H9 (cell line): ENCODE measurements around the gene EID2. TPM values are rescaled to one million over a fixed set of nuclear protein-coding genes. Genes with fewer than 3 reads are reported as not detected.

Experiments
- DNase-seq: peaks from one replicate; pipeline ENCODE4 v3.0.0-alpha.2; 2017
- H2AFZ ChIP-seq: one replicate; pipeline ENCODE4 v1.6.1; 2013; ENCODE audit warnings: mild to moderate bottlenecking, low read length, control low read depth, moderate library complexity
- H2AK5ac ChIP-seq: 2 replicates; pipeline ENCODE4 v1.6.1; 2013; ENCODE audit warnings: low read length, control low read depth, mixed read lengths; ENCODE audit not compliant: insufficient read length
- H2BK120ac ChIP-seq: one replicate; pipeline ENCODE4 v1.6.1; 2013; ENCODE audit warnings: low read depth, mild to moderate bottlenecking, low read length, control low read depth, inconsistent platforms; ENCODE audit not compliant: poor library complexity, severe bottlenecking
- H2BK12ac ChIP-seq: 2 replicates; pipeline ENCODE4 v1.6.1; 2013; ENCODE audit warnings: low read length, control low read depth, mixed read lengths, low read depth; ENCODE audit not compliant: insufficient read length
- H2BK15ac ChIP-seq: 2 replicates; pipeline ENCODE4 v1.6.1; 2013; ENCODE audit warnings: low read depth, low read length, control low read depth
- H2BK20ac ChIP-seq: one replicate; pipeline ENCODE4 v1.6.1; 2013; ENCODE audit warnings: low read depth, mild to moderate bottlenecking, low read length, control low read depth, inconsistent platforms; ENCODE audit not compliant: poor library complexity, severe bottlenecking
- H2BK5ac ChIP-seq: 2 replicates; pipeline ENCODE4 v1.6.1; 2013; ENCODE audit warnings: low read length, control low read depth, mixed read lengths; ENCODE audit not compliant: insufficient read length
- H3K14ac ChIP-seq: 2 replicates; pipeline ENCODE4 v1.6.1; 2013; ENCODE audit warnings: low read length, control low read depth; ENCODE audit not compliant: insufficient read depth
- H3K18ac ChIP-seq: 2 replicates; pipeline ENCODE4 v1.6.1; 2013; ENCODE audit warnings: low read depth, mild to moderate bottlenecking, mixed read lengths, low read length, control low read depth; ENCODE audit not compliant: insufficient read length
- H3K23ac ChIP-seq: 2 replicates; pipeline ENCODE4 v1.6.1; 2013; ENCODE audit warnings: low read length, control low read depth, mixed read lengths, low read depth; ENCODE audit not compliant: insufficient read length
- H3K23me2 ChIP-seq: 2 replicates; pipeline ENCODE4 v1.6.1; 2013; ENCODE audit warnings: low read depth, mild to moderate bottlenecking, mixed read lengths, low read length, control low read depth; ENCODE audit not compliant: insufficient read length, poor library complexity, severe bottlenecking
- H3K27ac ChIP-seq: 2 replicates; pipeline ENCODE4 v1.5.1; 2013; ENCODE audit warnings: low read length, control low read depth, mixed read lengths, low read depth; ENCODE audit not compliant: insufficient read length
- H3K27me3 ChIP-seq: 2 replicates; pipeline ENCODE4 v1.6.1; 2013; ENCODE audit warnings: low read length, control low read depth, inconsistent platforms; ENCODE audit not compliant: insufficient read depth
- H3K4ac ChIP-seq: 2 replicates; pipeline ENCODE4 v1.6.1; 2013; ENCODE audit warnings: low read depth, mild to moderate bottlenecking, control low read depth, inconsistent platforms, low read length, moderate library complexity
- H3K4me1 ChIP-seq: 2 replicates; pipeline ENCODE4 v1.6.1; 2013; ENCODE audit warnings: low read length, control low read depth, inconsistent platforms; ENCODE audit not compliant: insufficient read depth
- H3K4me2 ChIP-seq: 2 replicates; pipeline ENCODE4 v1.6.1; 2013; ENCODE audit warnings: low read length, control low read depth, mixed read lengths; ENCODE audit not compliant: insufficient read length, insufficient read depth
- H3K56ac ChIP-seq: 2 replicates; pipeline ENCODE4 v1.6.1; 2013; ENCODE audit warnings: low read depth, mild to moderate bottlenecking, mixed read lengths, low read length, control low read depth; ENCODE audit not compliant: insufficient read length
- H3K79me1 ChIP-seq: 2 replicates; pipeline ENCODE4 v1.6.1; 2013; ENCODE audit warnings: low read depth, mild to moderate bottlenecking, moderate library complexity, low read length, control low read depth, inconsistent platforms; ENCODE audit not compliant: insufficient read depth, poor library complexity, severe bottlenecking
- H3K79me2 ChIP-seq: 2 replicates; pipeline ENCODE4 v1.6.1; 2013; ENCODE audit warnings: low read length, control low read depth, inconsistent platforms; ENCODE audit not compliant: insufficient read depth
- H3K9ac ChIP-seq: 2 replicates; pipeline ENCODE4 v1.6.1; 2013; ENCODE audit warnings: low read length, control low read depth, mixed read lengths; ENCODE audit not compliant: insufficient read length; ENCODE audit errors: extremely low read depth
- H3K9me3 ChIP-seq: one replicate; pipeline ENCODE4 v1.6.1; 2013; ENCODE audit warnings: low read depth, low read length, inconsistent platforms; ENCODE audit not compliant: control insufficient read depth
- H3T11ph ChIP-seq: one replicate; pipeline ENCODE4 v1.6.1; 2013; ENCODE audit warnings: mild to moderate bottlenecking, low read length, control low read depth, inconsistent platforms
- H4K20me1 ChIP-seq: one replicate; pipeline ENCODE4 v1.6.1; 2013; ENCODE audit not compliant: control insufficient read depth, insufficient read length, insufficient read depth
- H4K5ac ChIP-seq: 2 replicates; pipeline ENCODE4 v1.6.1; 2013; ENCODE audit warnings: low read depth, mild to moderate bottlenecking, mixed read lengths, low read length, control low read depth; ENCODE audit not compliant: insufficient read length
- H4K8ac ChIP-seq: replicated peaks from 2 replicates; pipeline ENCODE4 v1.6.1; 2013; ENCODE audit warnings: low read length, control low read depth, mixed read lengths, low read depth; ENCODE audit not compliant: insufficient read length
- H4K91ac ChIP-seq: 2 replicates; pipeline ENCODE4 v1.6.1; 2013; ENCODE audit warnings: low read depth, mild to moderate bottlenecking, moderate library complexity, mixed read lengths, low read length, control low read depth; ENCODE audit not compliant: insufficient read length
- H3K27ac Mint-ChIP-seq, 3 experiments: 2 replicates in 2 of 3; 3 replicates in 1 of 3; pipeline ENCODE4 v1.8.0; 2020 to 2021; ENCODE audit warnings: mixed read lengths in 3 of 3, mild to moderate bottlenecking in 1 of 3, moderate library complexity in 1 of 3
- H3K27me3 Mint-ChIP-seq: 2 replicates; pipeline ENCODE4 v1.8.0; 2021; ENCODE audit warnings: low read depth, mild to moderate bottlenecking, moderate library complexity, mixed read lengths
- H3K36me3 Mint-ChIP-seq, 3 experiments: 2 replicates in 2 of 3; 3 replicates in 1 of 3; pipeline ENCODE4 v1.8.0; 2020 to 2021; ENCODE audit warnings: low read depth in 3 of 3, mixed read lengths in 3 of 3; ENCODE audit not compliant: insufficient read depth in 1 of 3
- H3K4me1 Mint-ChIP-seq, 2 experiments: 2 replicates each; pipeline ENCODE4 v1.8.0; 2020; ENCODE audit warnings: mixed read lengths in 2 of 2
- H3K4me3 Mint-ChIP-seq, 2 experiments: 2 replicates in 1 of 2; 3 replicates in 1 of 2; pipeline ENCODE4 v1.8.0; 2020 to 2021; ENCODE audit warnings: mild to moderate bottlenecking in 2 of 2, mixed read lengths in 2 of 2, moderate library complexity in 1 of 2
- H3K9me3 Mint-ChIP-seq, 2 experiments: 2 replicates in 1 of 2; 3 replicates in 1 of 2; pipeline ENCODE4 v1.8.0; 2020; ENCODE audit warnings: mild to moderate bottlenecking in 2 of 2, mixed read lengths in 2 of 2, moderate library complexity in 1 of 2
- WGBS: extraction: QIAGEN DNeasy Blood & Tissue Kit; methylation state at CpG from one replicate; pipeline ENCODE4 v1.1.7; 2013; ENCODE audit warnings: missing lambda C conversion rate, low lambda C conversion rate, mixed read lengths; ENCODE audit not compliant: insufficient read length; ENCODE audit errors: extremely low coverage; 5-methylcytosine and 5-hydroxymethylcytosine counted together
- total RNA-seq: library from RNA; stranded (reverse); gene quantifications from 2 replicates; pipeline ENCODE4 v1.2.1, GENCODE V29; 2021
- TF ChIP-seq, protein P1 (sequence below): fragments of 200-600 bp; sonication (generic); conservative IDR thresholded peaks from 3 replicates; pipeline ENCODE4 v1.8.0; 2021; ENCODE audit warnings: antibody characterized with exemption, mild to moderate bottlenecking

The EID2 gene
- total RNA-seq, 1 experiment from 2014 or later, result 18.8 TPM

DNA sequence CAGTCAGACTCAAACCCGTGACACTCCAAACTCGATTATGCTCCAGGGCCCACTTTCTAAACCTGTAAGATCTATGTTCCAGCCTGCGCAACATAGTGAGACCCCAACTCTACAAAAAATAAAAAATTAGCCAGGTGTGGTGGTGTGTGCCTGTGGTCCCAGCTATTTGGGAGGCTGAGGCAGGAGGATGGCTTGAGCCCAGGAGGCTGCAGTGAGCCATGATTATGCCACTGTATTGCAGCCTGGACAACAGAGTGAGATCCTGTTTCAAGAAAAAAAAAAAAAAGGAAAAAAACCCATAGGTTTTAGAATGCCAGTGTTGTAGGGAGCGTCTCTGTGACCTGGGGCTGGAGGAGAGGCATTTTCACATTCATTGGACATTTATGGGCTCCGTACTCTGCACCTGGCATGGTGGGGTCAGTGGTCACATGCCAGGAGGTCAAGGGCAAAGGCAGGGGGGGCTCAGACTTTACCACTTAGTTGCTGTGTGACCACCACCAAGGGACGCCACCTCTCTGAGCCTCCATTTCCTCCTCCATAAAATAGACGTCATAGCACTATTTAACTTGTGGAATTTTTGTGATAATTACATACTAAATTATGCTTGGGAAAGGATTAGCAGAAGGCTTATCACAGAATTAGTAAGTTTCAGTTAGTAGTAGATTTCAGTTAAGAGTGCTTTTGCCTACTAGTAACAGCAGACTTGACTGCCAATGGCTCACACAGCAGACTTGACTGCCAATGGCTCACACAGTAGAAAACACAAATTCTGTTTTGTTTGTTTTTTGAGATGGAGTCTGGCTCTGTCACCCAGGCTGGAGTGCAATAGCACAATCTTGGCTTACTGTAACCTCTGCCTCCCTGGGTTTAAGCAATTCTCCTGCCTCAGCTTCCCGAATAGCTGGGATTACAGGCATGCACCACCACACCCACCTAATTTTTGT lies 19.1 kb downstream of the EID2 start:
- Histone ChIP-seq H3K23me2 (peaks cover 6% of the 10 kb centered on the region), H3K23ac (no peak overlapping the region), H2AK5ac (no peak overlapping the region), H3K27me3 (no peaks in the 10 kb centered on the region), H2BK5ac (no peak overlapping the region), H3K79me2 (no peaks in the 10 kb centered on the region; the same call in 1 of the 2 replicates), H3K4me1 (peaks cover 3% of the 10 kb centered on the region; the same call in 1 of the 2 replicates), H3K14ac (no peak overlapping the region), H3K4me2 (no peak overlapping the region), H3K79me1 (peaks cover 4% of the 10 kb centered on the region), H3K56ac (no peak overlapping the region), H4K5ac (no peak overlapping the region), H3K27ac (no peak overlapping the region), H4K20me1 (no peaks in the 10 kb centered on the region), H2BK15ac (no peak overlapping the region), H3K4ac (no peak overlapping the region), H3K18ac (no peak overlapping the region), H2BK20ac (no peak overlapping the region), H4K8ac (no peak overlapping the region), H2BK120ac (no peak overlapping the region), H4K91ac (no peak overlapping the region), H2BK12ac (no peak overlapping the region), H3T11ph (no peak overlapping the region), H3K9me3 (no peaks in the 10 kb centered on the region), H3K9ac (no peak overlapping the region), H2AFZ (no peak overlapping the region)
- no CpG with 5 or more reads among the region's 8 CpGs for WGBS
- Mint-ChIP-seq H3K4me1 (peaks cover 23 to 24% of the 10 kb centered on the region in 2 experiments), H3K27ac (no peak overlapping the region), H3K4me3 (no peak overlapping the region), H3K9me3 (no peaks in the 10 kb centered on the region; a peak in 1 of 5 replicates), H3K27me3 (peaks cover 12% of the 10 kb centered on the region), H3K36me3 (peaks cover 15 to 31% (median 27%) of the 10 kb centered on the region in 3 experiments; a peak in 6 of 7 replicates)
- DNase-seq, result no peak
- TF ChIP-seq, protein P1, sequence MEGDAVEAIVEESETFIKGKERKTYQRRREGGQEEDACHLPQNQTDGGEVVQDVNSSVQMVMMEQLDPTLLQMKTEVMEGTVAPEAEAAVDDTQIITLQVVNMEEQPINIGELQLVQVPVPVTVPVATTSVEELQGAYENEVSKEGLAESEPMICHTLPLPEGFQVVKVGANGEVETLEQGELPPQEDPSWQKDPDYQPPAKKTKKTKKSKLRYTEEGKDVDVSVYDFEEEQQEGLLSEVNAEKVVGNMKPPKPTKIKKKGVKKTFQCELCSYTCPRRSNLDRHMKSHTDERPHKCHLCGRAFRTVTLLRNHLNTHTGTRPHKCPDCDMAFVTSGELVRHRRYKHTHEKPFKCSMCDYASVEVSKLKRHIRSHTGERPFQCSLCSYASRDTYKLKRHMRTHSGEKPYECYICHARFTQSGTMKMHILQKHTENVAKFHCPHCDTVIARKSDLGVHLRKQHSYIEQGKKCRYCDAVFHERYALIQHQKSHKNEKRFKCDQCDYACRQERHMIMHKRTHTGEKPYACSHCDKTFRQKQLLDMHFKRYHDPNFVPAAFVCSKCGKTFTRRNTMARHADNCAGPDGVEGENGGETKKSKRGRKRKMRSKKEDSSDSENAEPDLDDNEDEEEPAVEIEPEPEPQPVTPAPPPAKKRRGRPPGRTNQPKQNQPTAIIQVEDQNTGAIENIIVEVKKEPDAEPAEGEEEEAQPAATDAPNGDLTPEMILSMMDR, result no peak
